IPS DF 4.7 (cell line): Measurements from ENCODE around the gene GPRIN2.
"Not testable (repeated sequence)": the region's sequence is repeated elsewhere in the genome, so short reads cannot be mapped to it uniquely, and the experiment has no call there.

Experiments
- DNase-seq: peaks from one replicate; pipeline ENCODE4 v3.0.0-alpha.2; 2013; ENCODE audit warnings: low spot score; ENCODE audit errors: extremely low read depth

Gene GPRIN2

GRCh38 chr10:46520941-46521340, 35.5 kb downstream of the GPRIN2 start:
- no peak for DNase-seq

GRCh38 chr10:46520381-46520780, 36.1 kb downstream of the GPRIN2 start:
- DNase-seq, result no peak

- no peak for DNase-seq
Observed at GRCh38 chr10:46518028-46518725, 38.3 kb downstream of the GPRIN2 start.

GRCh38 chr10:46517541-46517940, 38.9 kb downstream of the GPRIN2 start:
- DNase-seq, result no peak

- DNase-seq, result no peak
Observed at GRCh38 chr10:46516660-46517416, 39.6 kb downstream of the GPRIN2 start.

GRCh38 chr10:46515793-46516192, 40.7 kb downstream of the GPRIN2 start:
- DNase-seq, result no peak

GRCh38 chr10:46515366-46515765, 41.1 kb downstream of the GPRIN2 start:
- no peak for DNase-seq

GRCh38 chr10:46514899-46515298, 41.6 kb downstream of the GPRIN2 start:
- DNase-seq, result no peak

- DNase-seq, result no peak
Observed at GRCh38 chr10:46514431-46514861, 42.0 kb downstream of the GPRIN2 start.

- not testable (repeated sequence) for DNase-seq
Observed at GRCh38 chr10:46513333-46513732, 43.1 kb downstream of the GPRIN2 start.

GRCh38 chr10:46512725-46513124, 43.7 kb downstream of the GPRIN2 start:
- DNase-seq, result not testable (repeated sequence)

GRCh38 chr10:46512002-46512401, 44.5 kb downstream of the GPRIN2 start:
- not testable (repeated sequence) for DNase-seq
